ENCODE results near the gene PTPN2.

DNA sequence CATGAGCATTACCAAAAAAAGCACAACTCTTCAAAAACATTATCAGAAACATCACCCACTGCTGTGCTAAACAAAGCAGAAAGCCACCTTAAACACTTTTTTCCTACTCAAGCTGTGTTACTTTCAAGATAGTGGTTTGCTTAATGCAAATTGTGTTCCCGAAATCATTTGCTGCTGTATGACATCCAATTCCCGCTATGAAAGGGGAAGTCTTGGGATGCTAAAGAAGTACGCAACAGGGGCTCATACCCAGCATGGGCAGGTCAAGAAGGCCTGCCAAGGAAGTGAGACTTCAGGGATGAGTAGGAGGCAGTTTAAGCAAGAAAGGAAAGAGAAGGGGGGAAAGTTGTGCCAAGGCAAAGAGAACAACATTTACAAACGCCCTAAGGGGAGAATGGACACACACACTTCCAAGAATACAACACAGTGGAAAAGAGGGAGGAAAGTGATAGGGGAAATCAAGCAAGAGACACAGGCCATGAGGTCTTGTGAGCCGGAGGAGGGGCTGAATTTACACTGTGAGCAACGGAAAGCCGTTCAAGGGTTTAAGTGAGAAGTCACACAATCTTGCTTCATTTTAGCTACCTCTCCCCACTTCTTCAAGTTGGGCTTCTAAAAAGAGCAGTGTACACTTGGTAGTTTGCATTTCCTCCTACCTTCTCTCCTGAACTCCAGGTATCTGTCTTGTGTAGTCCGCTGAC, 4.0 kb downstream of the PTPN2 start:
- TF ChIP-seq, protein P1, sequence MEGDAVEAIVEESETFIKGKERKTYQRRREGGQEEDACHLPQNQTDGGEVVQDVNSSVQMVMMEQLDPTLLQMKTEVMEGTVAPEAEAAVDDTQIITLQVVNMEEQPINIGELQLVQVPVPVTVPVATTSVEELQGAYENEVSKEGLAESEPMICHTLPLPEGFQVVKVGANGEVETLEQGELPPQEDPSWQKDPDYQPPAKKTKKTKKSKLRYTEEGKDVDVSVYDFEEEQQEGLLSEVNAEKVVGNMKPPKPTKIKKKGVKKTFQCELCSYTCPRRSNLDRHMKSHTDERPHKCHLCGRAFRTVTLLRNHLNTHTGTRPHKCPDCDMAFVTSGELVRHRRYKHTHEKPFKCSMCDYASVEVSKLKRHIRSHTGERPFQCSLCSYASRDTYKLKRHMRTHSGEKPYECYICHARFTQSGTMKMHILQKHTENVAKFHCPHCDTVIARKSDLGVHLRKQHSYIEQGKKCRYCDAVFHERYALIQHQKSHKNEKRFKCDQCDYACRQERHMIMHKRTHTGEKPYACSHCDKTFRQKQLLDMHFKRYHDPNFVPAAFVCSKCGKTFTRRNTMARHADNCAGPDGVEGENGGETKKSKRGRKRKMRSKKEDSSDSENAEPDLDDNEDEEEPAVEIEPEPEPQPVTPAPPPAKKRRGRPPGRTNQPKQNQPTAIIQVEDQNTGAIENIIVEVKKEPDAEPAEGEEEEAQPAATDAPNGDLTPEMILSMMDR (IDR thresholded peaks at IDR 0.05 in 4 of 5, conservative IDR thresholded peaks at IDR 0.05 in 1 of 5), result no peak
- TF ChIP-seq POLR2A (IDR thresholded peaks at IDR 0.05), result no peak
